Stimulated activated CD8-positive, alpha-beta memory T cell treated with anti-CD3 and anti-CD28 coated beads, Interleukin-7, amount 100 ng/mL, for 4 hours (primary cell): ENCODE results near the gene EFHD1.
A peak's percentile ranks its signal among the peaks of the same experiment; 100 is the strongest.

Experiments
- DNase-seq, 2 donors: peaks; one replicate each; pipeline ENCODE4 v3.0.0-alpha.2; 2020; ENCODE audit warnings: low read depth in 2 of 2

Gene EFHD1

GRCh38 chr2:232633413-232634205 lies at the start of gene EFHD1:
EFHD1 (plus strand) TSS chr2:232633604; CDS start chr2:232633705, 101 bp downstream.
- DNase-seq: peak in 1 of 2 donors; percentile 57

DNA sequence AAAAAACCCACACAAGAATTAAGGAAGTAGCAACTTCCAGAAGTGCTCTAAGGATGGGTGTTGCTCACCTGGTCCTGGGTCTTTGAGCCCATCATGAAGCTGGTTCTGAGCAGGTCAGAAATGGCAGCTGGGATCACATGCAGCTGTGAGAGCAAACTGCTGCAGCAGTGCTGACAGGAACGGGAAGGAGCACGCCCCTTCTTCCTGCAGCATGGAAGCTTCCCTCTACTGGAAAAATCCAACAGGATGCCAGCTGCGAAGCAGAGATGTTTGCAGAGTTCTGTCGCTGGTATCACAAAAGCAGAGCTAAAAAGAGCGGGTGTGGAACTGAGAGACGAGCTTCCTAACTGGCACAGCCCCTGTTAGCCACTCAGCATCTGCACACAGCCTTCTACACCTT lies 49.2 kb upstream of the EFHD1 start:
- DNase-seq: no peak

DNA sequence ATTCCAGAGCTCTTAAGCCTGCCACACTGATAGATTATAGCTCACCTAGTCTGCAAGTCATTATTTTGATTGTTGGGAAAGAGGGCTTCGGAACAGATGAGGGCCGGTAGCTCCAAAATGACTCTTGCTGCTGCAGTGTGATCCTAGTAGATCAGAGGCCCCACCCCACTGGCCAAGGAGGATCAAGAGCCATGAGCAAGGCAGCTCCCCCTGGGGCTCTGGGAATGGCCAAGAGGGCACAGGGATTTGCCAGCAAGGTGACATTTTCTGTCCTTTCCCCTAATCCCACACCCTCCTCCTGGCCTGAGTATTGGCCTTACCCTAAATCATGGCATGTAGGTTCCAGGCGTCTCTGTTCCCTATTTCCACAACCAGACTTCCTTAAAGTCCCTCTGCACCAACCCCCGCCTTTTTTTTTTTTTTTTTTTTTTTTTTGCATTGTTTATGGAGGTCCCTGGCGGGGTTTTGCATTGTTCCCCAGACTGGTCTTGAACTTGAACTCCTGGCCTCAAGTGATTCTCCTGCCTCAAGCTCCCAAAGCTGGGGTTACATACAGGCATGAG lies 46.4 kb upstream of the EFHD1 start:
- no peak for DNase-seq

DNA sequence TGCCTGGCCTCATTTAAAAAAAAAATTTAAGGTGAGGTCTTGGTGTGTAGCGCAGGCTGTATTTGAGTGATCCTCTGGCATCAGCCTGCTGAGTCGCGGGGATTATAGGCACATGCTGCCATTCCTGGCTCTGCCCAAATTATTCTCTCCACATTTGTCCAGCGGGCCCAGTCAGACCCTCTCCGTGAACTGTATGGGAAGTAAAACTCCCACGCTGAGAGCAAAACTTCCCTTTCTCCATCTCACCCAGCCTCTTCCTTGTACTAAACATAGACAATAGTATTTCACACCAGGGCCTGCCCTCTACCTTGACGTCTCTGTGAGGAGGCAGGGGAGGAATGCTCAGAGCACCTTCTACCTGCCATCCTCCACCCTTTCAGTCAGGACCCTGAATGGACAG lies 45.9 kb upstream of the EFHD1 start:
- DNase-seq: no peak

DNA sequence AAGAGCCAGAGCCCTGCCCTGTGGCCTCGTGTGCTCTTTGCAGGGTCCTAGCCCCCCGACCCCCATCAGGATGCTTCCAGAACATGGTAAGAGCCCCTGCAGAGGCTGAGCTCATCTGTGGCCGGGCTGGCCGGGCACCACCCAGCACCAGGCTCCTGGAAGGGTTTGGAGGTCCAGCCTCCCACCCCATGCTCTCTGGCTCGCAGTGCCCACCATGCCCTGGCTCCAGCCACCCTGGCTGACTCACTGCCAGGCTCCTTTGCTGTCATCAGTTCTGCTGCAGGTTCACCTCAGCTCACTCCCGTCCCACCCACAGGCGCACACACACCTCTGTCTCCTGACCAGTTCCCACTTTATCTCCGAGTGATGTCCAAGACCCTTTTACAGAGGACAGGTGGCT lies 45.4 kb upstream of the EFHD1 start:
- DNase-seq: no peak

DNA sequence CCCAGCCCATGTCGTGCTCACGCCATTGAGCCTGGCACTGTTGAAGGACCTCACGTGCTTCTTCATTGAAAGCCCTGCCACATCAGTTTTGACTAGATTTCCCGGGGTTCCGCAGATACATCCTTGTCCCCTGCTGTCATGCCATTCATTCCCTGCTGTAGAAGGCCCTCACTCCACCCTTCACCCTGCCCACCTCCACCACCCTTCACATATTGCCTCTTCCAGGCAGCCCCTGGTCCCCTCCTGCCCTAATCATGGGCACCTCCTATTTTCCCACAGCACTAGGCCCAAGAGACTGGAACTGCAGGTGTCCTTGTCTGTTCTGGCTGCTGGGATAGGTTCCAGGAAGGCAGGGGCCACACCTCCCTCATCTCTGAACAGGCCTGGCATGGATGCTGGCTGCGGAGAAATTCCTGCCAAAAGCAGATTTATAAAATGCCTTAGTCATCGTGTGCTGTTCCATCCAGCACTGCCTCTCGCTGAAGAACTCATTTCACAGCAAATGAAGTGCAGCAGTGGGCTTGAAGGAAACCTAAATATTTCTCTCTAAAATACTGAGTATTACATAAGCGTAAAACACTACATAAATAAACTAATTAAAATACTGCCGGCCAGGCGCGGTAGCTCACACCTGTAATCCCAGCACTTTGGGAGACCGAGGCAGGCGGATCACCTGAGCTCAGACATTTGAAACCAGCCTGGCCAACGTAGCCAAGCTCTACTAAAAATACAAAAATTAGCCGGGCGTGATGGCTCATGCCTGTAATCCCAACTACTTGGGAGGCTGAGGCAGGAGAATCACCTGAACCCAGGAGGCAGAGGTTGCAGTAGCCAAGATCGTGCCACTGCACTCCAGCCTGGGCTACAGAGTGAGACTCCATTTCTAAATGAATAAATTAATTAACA lies 44.5 kb upstream of the EFHD1 start:
- DNase-seq: no peak

- DNase-seq: no peak
Observed at GRCh38 chr2:232592772-232593395, 40.5 kb upstream of the EFHD1 start.

DNA sequence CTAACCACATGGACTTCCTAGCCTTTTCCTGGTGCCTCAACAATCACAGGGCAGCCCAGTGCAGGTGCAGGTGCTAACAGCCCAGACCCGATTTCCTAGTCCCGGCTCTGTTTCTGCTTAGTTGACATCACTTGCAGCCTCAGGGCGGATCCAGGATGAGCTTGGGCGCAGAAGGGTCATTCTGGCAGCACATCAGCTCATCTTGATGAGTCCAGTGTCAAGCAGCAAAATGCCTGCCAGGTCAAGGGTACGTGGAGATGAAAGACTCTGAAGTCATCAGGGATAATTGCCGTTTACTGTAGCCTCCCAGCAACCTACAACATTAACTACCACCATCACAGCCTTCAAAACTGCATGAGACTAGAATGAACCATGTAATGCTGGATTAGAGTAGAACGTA lies 39.4 kb upstream of the EFHD1 start:
- DNase-seq: no peak

DNA sequence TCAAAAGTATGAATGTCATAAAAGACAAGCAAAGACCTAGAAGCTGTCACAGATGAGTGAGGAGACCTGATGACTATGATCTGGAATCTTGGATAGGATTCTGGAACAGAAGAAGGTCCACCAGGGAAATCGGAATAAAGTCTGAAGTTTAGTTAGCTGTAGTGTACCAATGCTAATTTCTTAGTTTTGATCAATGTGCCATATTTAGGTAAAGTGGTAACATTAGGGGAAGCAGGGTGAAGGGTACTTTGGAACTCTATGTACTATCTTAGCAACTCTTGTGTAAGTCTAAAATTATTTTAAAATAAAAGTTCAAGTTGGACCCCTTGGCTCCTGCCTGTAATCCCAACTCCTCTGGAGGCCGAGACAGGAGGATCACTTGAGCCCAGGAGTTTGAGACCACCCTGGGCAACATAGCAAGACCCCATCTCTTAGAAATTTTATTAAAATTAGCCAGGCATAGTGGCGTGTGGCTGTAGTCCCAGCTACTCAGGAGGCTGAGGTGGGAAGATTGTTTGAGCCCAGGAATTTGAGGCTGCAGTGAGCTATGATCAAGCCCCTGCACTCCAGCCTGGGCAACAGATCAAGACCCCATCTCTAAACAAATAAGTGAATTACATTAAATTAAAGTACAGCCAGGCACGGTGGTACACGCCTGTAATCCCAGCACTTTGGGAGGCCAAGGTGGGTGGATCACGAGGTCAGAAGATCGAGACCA lies 35.9 kb upstream of the EFHD1 start:
- no peak for DNase-seq

DNA sequence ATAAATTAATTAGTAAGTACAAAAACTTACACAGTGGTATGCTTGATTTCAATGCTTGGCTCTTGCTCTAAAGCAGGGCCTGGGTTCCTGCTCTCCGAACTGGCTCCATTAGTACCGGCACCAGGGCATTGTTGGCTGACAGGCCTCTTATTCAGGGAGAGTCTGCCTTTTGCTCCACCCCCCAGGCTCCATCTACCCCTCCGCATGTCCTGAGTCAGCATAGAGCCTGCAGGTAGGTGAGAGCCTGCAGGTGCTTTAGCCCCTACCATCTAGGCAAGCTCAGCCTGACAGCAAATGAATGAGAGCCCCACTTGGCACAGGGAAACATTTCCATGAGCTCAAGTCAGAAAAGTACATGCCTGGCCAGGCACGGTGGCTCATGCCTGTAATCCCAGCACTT lies 35.1 kb upstream of the EFHD1 start:
- DNase-seq: no peak

- DNase-seq: no peak
Observed at GRCh38 chr2:232600053-232600773, 33.2 kb upstream of the EFHD1 start.

- DNase-seq: no peak
Observed at GRCh38 chr2:232603283-232603682, 30.1 kb upstream of the EFHD1 start.

DNA sequence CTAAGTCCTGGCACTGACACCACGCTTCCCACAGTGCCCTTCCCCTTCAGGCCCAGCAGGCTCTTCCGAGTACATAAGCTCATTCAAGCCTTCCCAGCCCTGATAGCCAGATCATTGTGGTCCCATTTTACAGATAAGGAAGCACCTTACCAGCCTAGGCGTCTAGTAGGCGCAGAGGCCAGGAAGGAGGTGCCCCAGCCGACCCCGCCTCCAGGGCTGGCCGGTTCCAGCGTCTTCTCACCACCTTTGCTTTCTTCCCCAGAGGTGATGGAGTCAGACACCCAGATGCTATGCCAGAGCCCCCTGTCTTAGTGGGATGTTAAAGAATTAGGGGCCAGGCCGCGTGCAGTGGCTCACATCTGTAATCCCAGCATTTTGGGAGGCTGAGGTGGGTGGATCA lies 28.9 kb upstream of the EFHD1 start:
- no peak for DNase-seq

- DNase-seq: no peak
Observed at GRCh38 chr2:232607011-232607410, 26.4 kb upstream of the EFHD1 start.

DNA sequence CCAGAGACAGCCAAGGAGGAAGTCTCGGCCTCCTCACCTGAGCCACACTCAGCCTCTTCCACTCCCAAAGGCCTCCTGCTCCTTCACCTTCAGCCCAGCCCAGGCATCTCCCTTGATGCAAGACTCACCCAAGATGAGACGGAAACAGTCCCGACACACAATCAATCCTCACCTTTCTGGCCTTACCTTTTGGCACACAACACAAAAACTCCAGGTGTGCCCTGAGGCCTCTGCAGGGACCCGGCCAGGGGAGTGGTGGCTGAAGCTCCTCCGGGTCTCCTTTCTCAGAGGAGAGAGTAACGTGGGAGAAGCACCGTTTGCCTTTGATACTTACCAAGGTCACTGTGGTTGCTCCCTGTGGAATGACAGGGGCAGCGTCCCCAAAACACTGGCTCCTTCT lies 23.8 kb upstream of the EFHD1 start:
- no peak for DNase-seq

- DNase-seq: no peak
Observed at GRCh38 chr2:232610081-232610480, 23.3 kb upstream of the EFHD1 start.

- DNase-seq: no peak
Observed at GRCh38 chr2:232611061-232611460, 22.3 kb upstream of the EFHD1 start.

- DNase-seq: peak; percentile 38 to 42
Observed at GRCh38 chr2:232611559-232612218, 21.7 kb upstream of the EFHD1 start.

DNA sequence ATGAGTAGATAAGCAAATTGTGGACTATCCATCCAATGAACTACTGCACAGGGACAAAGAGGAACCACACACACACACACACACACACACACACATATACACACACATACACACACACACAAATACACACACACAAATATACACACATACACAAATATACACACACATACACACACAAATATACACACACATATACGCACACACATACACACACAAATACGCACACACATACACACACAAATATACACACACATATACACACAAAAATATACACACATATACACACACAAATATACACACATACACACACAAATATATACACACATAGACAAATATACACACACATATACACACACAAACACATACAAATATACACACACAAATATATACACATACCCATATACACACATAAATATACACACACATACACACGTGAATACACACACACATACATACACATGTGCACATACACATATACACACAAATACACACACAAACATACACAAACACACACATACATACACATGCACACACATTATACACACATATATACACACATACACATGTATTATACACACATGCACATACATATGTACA lies 19.8 kb upstream of the EFHD1 start:
- no peak for DNase-seq

GRCh38 chr2:232615339-232615738 lies 18.1 kb upstream of the EFHD1 start:
- no peak for DNase-seq
